Measurements from ENCODE around the gene SLC25A21. TPM values are rescaled to one million over a fixed set of nuclear protein-coding genes. Genes with fewer than 3 reads are reported as not detected.

Gene SLC25A21
- total RNA-seq, 5 donors from 2014 or later (not counting 1 experiment from before 2014, with no cell fraction given), result not detected

DNA sequence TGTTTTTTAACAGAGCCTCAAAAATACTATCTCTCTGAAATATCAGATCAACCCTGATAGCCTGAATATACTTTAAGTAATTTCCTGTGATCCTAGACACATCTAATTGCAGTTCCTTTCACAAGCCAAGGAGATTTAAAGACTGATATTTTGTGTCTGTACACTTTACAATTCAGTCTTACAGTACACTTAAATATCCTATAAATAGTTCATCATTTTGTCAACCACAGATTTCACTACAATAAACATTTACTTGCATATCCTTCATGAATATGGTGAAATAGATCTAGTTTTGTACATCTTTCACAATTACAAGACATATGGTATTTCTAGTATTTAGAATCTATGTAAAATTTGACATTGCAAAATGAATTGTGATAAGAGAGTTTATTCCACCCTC lies 349.7 kb downstream of the SLC25A21 start:
- no peak overlapping the region for H3K4me3 ChIP-seq (ENCODE audit: control insufficient read depth in 1 of 2, extremely low read depth in 1 of 2, low read length in 1 of 2)
- ATAC-seq (replicated peaks in 1 of 4), result no peak
- Mint-ChIP-seq H3K27me3 (peaks cover 0 to 3% of the 10 kb centered on the region in 2 donors), H3K4me1 (no peaks in the 10 kb centered on the region), H3K36me3 (no peaks in the 10 kb centered on the region), H3K4me3 (no peak overlapping the region), H3K9me3 (peaks cover 0 to 4% (median 3%) of the 10 kb centered on the region in 3 donors), H3K27ac (no peak overlapping the region)
- no peaks in the 10 kb centered on the region for H3K36me3 ChIP-seq (ENCODE audit: control insufficient read depth in 2 of 2, extremely low read depth in 1 of 2, insufficient read depth in 1 of 2, low read length in 1 of 2)
- no peaks in the 10 kb centered on the region for H3K27me3 ChIP-seq (replicated peaks in 1 of 2; ENCODE audit: control insufficient read depth in 2 of 2, extremely low read depth in 1 of 2, insufficient read depth in 2 of 2, low read length in 1 of 2)
- DNase-seq, result no peak
- H3K9me3 ChIP-seq, result no peaks in the 10 kb centered on the region
- H3K27ac ChIP-seq (ENCODE audit: low read length), result no peak overlapping the region
- CTCF ChIA-PET, result no interaction called here
- POLR2A ChIA-PET, result no interaction called here
- H3K4me1 ChIP-seq (ENCODE audit: control insufficient read depth in 1 of 2, extremely low read depth in 1 of 2, insufficient read depth in 2 of 2, low read length in 2 of 2), result no peaks in the 10 kb centered on the region

DNA sequence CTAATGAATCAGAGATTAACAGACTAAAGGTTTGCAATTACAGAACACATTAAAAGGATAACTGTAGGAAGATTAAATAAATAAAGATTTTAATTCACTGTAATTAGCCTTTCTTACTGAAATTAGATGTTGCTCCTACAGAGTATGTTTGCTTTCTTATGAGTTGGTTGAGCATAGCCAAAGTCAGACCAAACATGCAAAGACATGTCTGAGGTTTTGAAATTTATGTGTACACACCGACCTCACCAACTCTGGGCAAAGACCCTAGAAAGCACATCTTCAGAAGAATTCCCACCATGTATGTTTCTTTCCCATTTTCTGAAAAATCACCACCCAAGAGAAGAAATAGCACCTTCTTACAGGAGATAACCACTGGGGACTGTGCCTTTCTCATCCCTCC lies 351.5 kb downstream of the SLC25A21 start:
- ATAC-seq (replicated peaks in 1 of 4), result no peak
- no peaks in the 10 kb centered on the region for H3K4me1 Mint-ChIP-seq
- no peak overlapping the region for H3K4me3 Mint-ChIP-seq
- H3K27me3 ChIP-seq (replicated peaks in 1 of 2; ENCODE audit: control insufficient read depth in 2 of 2, extremely low read depth in 1 of 2, insufficient read depth in 2 of 2, low read length in 1 of 2), result no peaks in the 10 kb centered on the region
- no peaks in the 10 kb centered on the region for H3K9me3 ChIP-seq
- ChIA-PET CTCF (no interaction called here), POLR2A (no interaction called here)
- no CpG with 5 or more reads among the region's 1 CpG for WGBS (ENCODE audit: insufficient coverage)
- peaks cover 0 to 3% of the 10 kb centered on the region in 2 donors for H3K27me3 Mint-ChIP-seq
- no peaks in the 10 kb centered on the region for H3K36me3 Mint-ChIP-seq
- no peak overlapping the region for H3K27ac ChIP-seq (ENCODE audit: low read length)
- H3K27ac Mint-ChIP-seq, result no peak overlapping the region
- no peaks in the 10 kb centered on the region for H3K36me3 ChIP-seq (ENCODE audit: control insufficient read depth in 2 of 2, extremely low read depth in 1 of 2, insufficient read depth in 1 of 2, low read length in 1 of 2)
- peaks cover 0 to 3% (median 3%) of the 10 kb centered on the region in 3 donors for H3K9me3 Mint-ChIP-seq
- DNase-seq, result no peak
- no peak overlapping the region for H3K4me3 ChIP-seq (ENCODE audit: control insufficient read depth in 1 of 2, extremely low read depth in 1 of 2, low read length in 1 of 2)
- H3K4me1 ChIP-seq (ENCODE audit: control insufficient read depth in 1 of 2, extremely low read depth in 1 of 2, insufficient read depth in 2 of 2, low read length in 2 of 2), result no peaks in the 10 kb centered on the region

DNA sequence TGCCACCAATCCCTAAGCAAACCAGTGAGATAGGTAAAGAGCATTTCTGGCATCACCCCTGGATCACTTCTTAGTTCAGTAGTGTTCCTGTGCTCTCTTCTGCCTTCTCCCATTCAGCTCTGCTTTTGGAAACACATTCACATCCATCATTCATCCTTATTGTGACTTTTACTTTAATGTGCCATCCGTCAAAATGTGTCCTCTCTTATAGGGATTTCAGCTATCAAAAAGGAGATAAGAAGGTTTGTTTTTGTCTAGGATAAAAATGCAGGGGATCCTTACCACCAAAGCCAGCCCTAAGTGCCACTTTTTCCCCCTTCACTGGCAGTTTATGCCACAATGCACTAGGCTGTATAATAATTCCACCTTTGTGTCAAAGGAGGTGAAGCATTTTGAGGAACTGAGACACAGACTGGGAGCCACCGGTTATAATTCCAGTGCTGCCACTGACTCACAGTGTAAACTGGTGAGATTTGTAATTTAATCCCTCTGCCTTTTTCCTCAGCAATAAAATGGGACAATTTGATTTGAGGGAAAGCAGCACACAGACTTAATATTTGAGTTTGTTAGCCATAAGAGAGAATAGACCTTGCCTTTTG lies 352.2 kb downstream of the SLC25A21 start:
- Histone ChIP-seq H3K9me3 (no peaks in the 10 kb centered on the region), H3K27me3 (replicated peaks in 1 of 2; ENCODE audit: control insufficient read depth in 2 of 2, extremely low read depth in 1 of 2, insufficient read depth in 2 of 2, low read length in 1 of 2) (no peaks in the 10 kb centered on the region), H3K4me3 (ENCODE audit: control insufficient read depth in 1 of 2, extremely low read depth in 1 of 2, low read length in 1 of 2) (no peak overlapping the region), H3K4me1 (ENCODE audit: control insufficient read depth in 1 of 2, extremely low read depth in 1 of 2, insufficient read depth in 2 of 2, low read length in 2 of 2) (no peaks in the 10 kb centered on the region), H3K36me3 (ENCODE audit: control insufficient read depth in 2 of 2, extremely low read depth in 1 of 2, insufficient read depth in 1 of 2, low read length in 1 of 2) (no peaks in the 10 kb centered on the region), H3K27ac (ENCODE audit: low read length) (no peak overlapping the region)
- Mint-ChIP-seq H3K27ac (no peak overlapping the region), H3K4me3 (no peak overlapping the region), H3K9me3 (peaks cover 0 to 3% (median 3%) of the 10 kb centered on the region in 3 donors), H3K4me1 (no peaks in the 10 kb centered on the region), H3K27me3 (peaks cover 0 to 3% of the 10 kb centered on the region in 2 donors), H3K36me3 (no peaks in the 10 kb centered on the region)
- ChIA-PET CTCF (no interaction called here), POLR2A (no interaction called here)
- DNase-seq (no peak), ATAC-seq (replicated peaks in 1 of 4) (no peak)
- WGBS (ENCODE audit: insufficient coverage), result 0% methylated on average over 1 of the region's 2 CpGs

DNA sequence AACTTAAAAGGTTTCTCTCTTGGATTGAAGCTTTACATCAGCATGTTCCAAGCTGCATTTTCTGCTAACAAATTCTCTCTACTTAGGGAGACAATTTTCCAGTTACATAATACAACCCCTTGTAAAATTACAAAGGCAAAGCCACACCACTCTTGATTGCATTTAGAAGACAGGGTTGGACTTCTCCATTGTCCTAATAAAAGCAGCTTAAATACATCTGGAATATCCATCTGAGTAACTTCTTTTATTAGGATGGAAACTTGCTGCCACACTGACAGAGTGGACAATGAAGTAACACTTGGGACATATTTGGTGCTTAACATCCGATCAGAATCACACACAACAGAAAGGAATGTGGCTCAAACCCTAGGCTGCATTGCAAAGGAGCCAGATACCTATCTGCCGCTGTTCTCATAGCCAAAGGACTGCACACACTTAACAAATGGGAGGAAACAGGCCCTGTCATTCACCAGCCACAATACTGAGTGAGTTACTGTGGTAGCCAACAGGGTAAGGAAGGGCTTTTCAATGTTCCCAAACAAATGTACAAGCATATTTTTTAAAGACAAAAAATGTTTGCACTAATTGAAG lies 353.5 kb downstream of the SLC25A21 start:
- H3K9me3 Mint-ChIP-seq, result peaks cover 0 to 7% (median 3%) of the 10 kb centered on the region in 3 donors
- H3K4me1 Mint-ChIP-seq, result no peaks in the 10 kb centered on the region
- no peaks in the 10 kb centered on the region for H3K4me1 ChIP-seq (ENCODE audit: control insufficient read depth in 1 of 2, extremely low read depth in 1 of 2, insufficient read depth in 2 of 2, low read length in 2 of 2)
- peaks cover 0 to 3% of the 10 kb centered on the region in 2 donors for H3K27me3 Mint-ChIP-seq
- DNase-seq (no peak), ATAC-seq (replicated peaks in 1 of 4) (no peak)
- H3K9me3 ChIP-seq, result no peaks in the 10 kb centered on the region
- no peak overlapping the region for H3K27ac ChIP-seq (ENCODE audit: low read length)
- ChIA-PET CTCF (no interaction called here), POLR2A (no interaction called here)
- H3K4me3 ChIP-seq (ENCODE audit: control insufficient read depth in 1 of 2, extremely low read depth in 1 of 2, low read length in 1 of 2), result no peak overlapping the region
- H3K36me3 Mint-ChIP-seq, result no peaks in the 10 kb centered on the region
- 33% methylated on average over 1 of the region's 2 CpGs for WGBS (ENCODE audit: insufficient coverage)
- H3K27me3 ChIP-seq (replicated peaks in 1 of 2; ENCODE audit: control insufficient read depth in 2 of 2, extremely low read depth in 1 of 2, insufficient read depth in 2 of 2, low read length in 1 of 2), result no peaks in the 10 kb centered on the region
- H3K36me3 ChIP-seq (ENCODE audit: control insufficient read depth in 2 of 2, extremely low read depth in 1 of 2, insufficient read depth in 1 of 2, low read length in 1 of 2), result no peaks in the 10 kb centered on the region
- H3K27ac Mint-ChIP-seq, result no peak overlapping the region
- H3K4me3 Mint-ChIP-seq, result no peak overlapping the region

DNA sequence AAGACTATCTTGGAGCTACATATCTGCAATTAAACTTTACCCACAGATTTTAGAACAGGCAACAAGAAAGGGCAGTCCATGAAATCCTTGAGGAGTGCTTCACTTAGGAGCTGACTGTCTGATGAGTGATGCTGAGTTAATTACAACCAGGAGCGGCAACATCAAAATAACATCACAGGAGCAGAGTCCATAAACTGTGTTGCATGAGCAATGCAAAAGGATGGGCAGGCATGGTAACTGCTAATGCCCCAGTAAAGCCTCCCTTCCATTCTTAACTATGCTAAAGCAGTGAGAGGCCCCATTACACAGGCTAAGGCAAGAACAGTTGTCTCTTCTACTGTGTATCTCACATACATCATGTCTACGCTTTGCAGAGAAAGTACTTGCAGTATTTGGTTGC lies 354.2 kb downstream of the SLC25A21 start:
- DNase-seq (no peak), ATAC-seq (replicated peaks in 1 of 4) (no peak)
- ChIA-PET CTCF (no interaction called here), POLR2A (interaction anchor here in 1 of 2 donors (0.5 kb wide), 1 partner anchor 1922 kb away, joined by 4 read pairs; no protein-coding TSS in a partner anchor)
- H3K9me3 ChIP-seq, result no peaks in the 10 kb centered on the region
- H3K27ac ChIP-seq (ENCODE audit: low read length), result no peak overlapping the region
- no peaks in the 10 kb centered on the region for H3K4me1 ChIP-seq (ENCODE audit: control insufficient read depth in 1 of 2, extremely low read depth in 1 of 2, insufficient read depth in 2 of 2, low read length in 2 of 2)
- WGBS (ENCODE audit: insufficient coverage), result no CpG with 5 or more reads among the region's 2 CpGs
- Mint-ChIP-seq H3K27me3 (peaks cover 0 to 3% of the 10 kb centered on the region in 2 donors), H3K9me3 (peaks cover 0 to 7% (median 3%) of the 10 kb centered on the region in 3 donors), H3K36me3 (no peaks in the 10 kb centered on the region), H3K4me1 (no peaks in the 10 kb centered on the region), H3K4me3 (no peak overlapping the region), H3K27ac (no peak overlapping the region)
- H3K27me3 ChIP-seq (replicated peaks in 1 of 2; ENCODE audit: control insufficient read depth in 2 of 2, extremely low read depth in 1 of 2, insufficient read depth in 2 of 2, low read length in 1 of 2), result no peaks in the 10 kb centered on the region
- no peaks in the 10 kb centered on the region for H3K36me3 ChIP-seq (ENCODE audit: control insufficient read depth in 2 of 2, extremely low read depth in 1 of 2, insufficient read depth in 1 of 2, low read length in 1 of 2)
- H3K4me3 ChIP-seq (ENCODE audit: control insufficient read depth in 1 of 2, extremely low read depth in 1 of 2, low read length in 1 of 2), result no peak overlapping the region

DNA sequence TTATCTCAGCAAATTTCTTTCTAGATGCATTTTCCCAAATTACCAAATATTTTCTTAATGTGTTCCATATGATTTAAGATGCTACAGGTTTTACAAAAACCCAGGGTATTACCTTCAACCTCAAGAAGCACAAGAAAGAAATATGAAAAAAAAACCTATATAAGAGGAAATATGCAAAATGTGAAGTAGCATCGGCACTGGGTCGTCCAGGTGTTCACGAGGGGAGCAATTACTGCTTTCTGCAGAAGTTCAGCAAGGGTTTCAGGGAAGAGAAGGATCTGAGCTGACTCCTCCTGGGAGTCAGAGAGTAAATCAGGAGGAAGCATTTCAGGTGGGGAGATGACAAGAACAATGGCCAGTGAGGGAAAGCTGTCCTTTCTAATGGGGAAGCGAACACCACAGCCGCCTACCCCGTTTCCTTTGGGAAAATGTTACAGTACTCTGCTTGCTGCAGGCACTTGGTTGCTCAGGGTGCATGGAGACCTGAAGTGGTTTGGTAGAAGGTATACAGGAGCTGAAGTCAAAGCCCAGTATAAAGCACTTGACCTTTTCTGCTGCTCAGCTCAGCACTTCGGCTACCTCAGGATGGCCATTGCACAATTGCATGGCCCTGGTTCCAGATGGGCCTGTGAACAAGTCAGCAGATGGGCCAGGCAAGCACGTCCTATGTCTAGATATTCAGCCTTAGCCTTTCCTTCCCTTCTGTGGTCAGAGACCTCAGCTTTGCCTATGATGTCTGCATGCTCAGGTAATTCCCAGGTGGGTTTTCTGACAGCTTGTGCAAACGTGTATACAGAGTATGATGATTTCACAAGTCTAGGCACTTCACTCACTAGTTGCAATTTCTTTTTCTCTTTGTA lies 355.1 kb downstream of the SLC25A21 start:
- Histone ChIP-seq H3K27ac (ENCODE audit: low read length) (no peak overlapping the region), H3K36me3 (ENCODE audit: control insufficient read depth in 2 of 2, extremely low read depth in 1 of 2, insufficient read depth in 1 of 2, low read length in 1 of 2) (no peaks in the 10 kb centered on the region), H3K9me3 (no peaks in the 10 kb centered on the region), H3K27me3 (replicated peaks in 1 of 2; ENCODE audit: control insufficient read depth in 2 of 2, extremely low read depth in 1 of 2, insufficient read depth in 2 of 2, low read length in 1 of 2) (no peaks in the 10 kb centered on the region), H3K4me3 (ENCODE audit: control insufficient read depth in 1 of 2, extremely low read depth in 1 of 2, low read length in 1 of 2) (no peak overlapping the region), H3K4me1 (ENCODE audit: control insufficient read depth in 1 of 2, extremely low read depth in 1 of 2, insufficient read depth in 2 of 2, low read length in 2 of 2) (no peaks in the 10 kb centered on the region)
- peaks cover 0 to 7% (median 3%) of the 10 kb centered on the region in 3 donors for H3K9me3 Mint-ChIP-seq
- H3K27me3 Mint-ChIP-seq, result peaks cover 0 to 3% of the 10 kb centered on the region in 2 donors
- 85% methylated on average over 8 of the region's 9 CpGs for WGBS (ENCODE audit: insufficient coverage)
- ATAC-seq (replicated peaks in 1 of 4), result no peak
- ChIA-PET POLR2A (interaction anchor here in 1 of 2 donors (0.5 kb wide), 1 partner anchor 1923 kb away, joined by 4 read pairs; no protein-coding TSS in a partner anchor), CTCF (no interaction called here)
- H3K4me1 Mint-ChIP-seq, result no peaks in the 10 kb centered on the region
- H3K4me3 Mint-ChIP-seq, result no peak overlapping the region
- H3K36me3 Mint-ChIP-seq, result no peaks in the 10 kb centered on the region
- H3K27ac Mint-ChIP-seq, result no peak overlapping the region
- no peak for DNase-seq
